Measurements from ENCODE around the gene TBCD. TPM values are rescaled to one million over a fixed set of nuclear protein-coding genes. Genes with fewer than 3 reads are reported as not detected.

The TBCD gene
- total and polyA plus RNA-seq, 9 of the 15 experiments (the other 6 are each of a cell fraction or from before 2014, with no cell fraction given), result 8.9 to 98.5 (median 28.0) TPM

DNA sequence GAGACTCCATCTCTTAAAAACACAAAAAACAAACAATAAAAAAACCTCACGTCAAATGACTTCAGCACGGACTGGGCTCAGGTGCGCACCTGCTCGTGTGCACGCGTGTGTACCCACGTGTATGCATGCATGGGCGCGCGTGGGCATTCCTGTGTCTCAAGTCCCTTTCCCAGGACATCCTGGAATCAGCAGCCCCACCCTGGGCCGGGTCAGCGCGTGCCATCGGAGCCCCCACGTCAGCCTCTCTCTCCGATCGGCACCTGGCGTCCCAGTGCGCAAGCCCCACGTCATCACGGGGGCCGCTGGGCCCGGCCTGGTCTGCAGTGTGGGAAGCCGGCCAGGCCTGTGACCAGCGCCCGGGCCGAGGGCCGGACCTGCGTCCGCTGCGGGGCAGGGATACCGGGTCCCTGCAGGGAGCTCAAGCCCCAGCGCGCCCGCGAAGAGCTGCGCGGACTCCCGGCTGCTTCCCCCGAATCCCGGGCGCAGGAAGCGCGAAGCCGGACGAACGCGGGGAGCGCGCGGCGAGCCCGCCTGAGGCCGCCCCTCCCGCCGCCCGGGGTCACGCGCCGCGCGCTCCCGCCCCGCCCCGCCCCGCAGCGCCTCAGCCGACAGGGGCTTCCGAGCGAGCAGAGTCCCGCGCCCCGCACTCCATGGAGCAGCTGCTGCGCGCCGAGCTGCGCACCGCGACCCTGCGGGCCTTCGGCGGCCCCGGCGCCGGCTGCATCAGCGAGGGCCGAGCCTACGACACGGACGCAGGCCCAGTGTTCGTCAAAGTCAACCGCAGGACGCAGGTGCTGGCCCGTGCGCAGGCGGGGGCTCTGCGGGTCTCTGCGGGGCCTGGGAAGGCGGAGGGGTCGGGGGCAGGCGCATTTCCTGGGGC, 16.6 kb upstream of the TBCD start, which contains the start of gene FN3K (continued):
- TF ChIP-seq, protein P1, sequence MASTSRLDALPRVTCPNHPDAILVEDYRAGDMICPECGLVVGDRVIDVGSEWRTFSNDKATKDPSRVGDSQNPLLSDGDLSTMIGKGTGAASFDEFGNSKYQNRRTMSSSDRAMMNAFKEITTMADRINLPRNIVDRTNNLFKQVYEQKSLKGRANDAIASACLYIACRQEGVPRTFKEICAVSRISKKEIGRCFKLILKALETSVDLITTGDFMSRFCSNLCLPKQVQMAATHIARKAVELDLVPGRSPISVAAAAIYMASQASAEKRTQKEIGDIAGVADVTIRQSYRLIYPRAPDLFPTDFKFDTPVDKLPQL (IDR thresholded peaks at IDR 0.05; ENCODE audit: extremely low read depth, insufficient read length), result no peak
- TF ChIP-seq HBP1 (CRISPR knock-in tag; IDR thresholded peaks at IDR 0.05), result no peak
- peak; percentile 55 for TF ChIP-seq GABPB1 (CRISPR knock-in tag; IDR thresholded peaks at IDR 0.05)
- TF ChIP-seq ZNF57 (CRISPR knock-in tag; IDR thresholded peaks at IDR 0.05), result no peak
- no peak for TF ChIP-seq REST (IDR thresholded peaks at IDR 0.05; ENCODE audit: borderline replicate concordance)
- no peak for TF ChIP-seq REST (CRISPR knock-in tag; IDR thresholded peaks at IDR 0.05; ENCODE audit: low read depth)
- no peak for TF ChIP-seq FOXA1 (IDR thresholded peaks at IDR 0.05; ENCODE audit: borderline replicate concordance)
- TF ChIP-seq, protein P2, sequence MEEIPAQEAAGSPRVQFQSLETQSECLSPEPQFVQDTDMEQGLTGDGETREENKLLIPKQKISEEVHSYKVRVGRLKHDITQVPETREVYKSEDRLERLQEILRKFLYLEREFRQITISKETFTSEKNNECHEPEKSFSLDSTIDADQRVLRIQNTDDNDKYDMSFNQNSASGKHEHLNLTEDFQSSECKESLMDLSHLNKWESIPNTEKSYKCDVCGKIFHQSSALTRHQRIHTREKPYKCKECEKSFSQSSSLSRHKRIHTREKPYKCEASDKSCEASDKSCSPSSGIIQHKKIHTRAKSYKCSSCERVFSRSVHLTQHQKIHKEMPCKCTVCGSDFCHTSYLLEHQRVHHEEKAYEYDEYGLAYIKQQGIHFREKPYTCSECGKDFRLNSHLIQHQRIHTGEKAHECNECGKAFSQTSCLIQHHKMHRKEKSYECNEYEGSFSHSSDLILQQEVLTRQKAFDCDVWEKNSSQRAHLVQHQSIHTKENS (CRISPR knock-in tag; IDR thresholded peaks at IDR 0.05), result no peak
- TF ChIP-seq FOXO4 (CRISPR knock-in tag; IDR thresholded peaks at IDR 0.05), result no peak
- TF ChIP-seq CBFB (CRISPR knock-in tag; IDR thresholded peaks at IDR 0.05), result no peak
- TF ChIP-seq RFX5 (IDR thresholded peaks at IDR 0.05; ENCODE audit: low read depth, low read length), result no peak
- no peak for TF ChIP-seq ILF3 (IDR thresholded peaks at IDR 0.05; ENCODE audit: borderline replicate concordance)
- no peak for TF ChIP-seq FOXJ2 (tag; IDR thresholded peaks at IDR 0.05)
